Natural killer cell (primary cell): ENCODE data around the gene FAM53B. TPM values are rescaled to one million over a fixed set of nuclear protein-coding genes. Genes with fewer than 3 reads are reported as not detected.

Source experiments
- ATAC-seq, 3 donors: fragments of 150-1000 bp in 2 of 3; fragments of 200-7000 bp in 1 of 3; cut with Tn5 transposase; 1 replicate in 1 of 3; 2 replicates in 2 of 3; pipeline ENCODE4 v1.10.0; 2021; ENCODE audit warnings: mild to moderate bottlenecking in 2 of 3, moderate library complexity in 2 of 3
- DNase-seq, 2 donors: peaks; one replicate each; pipeline versions ENCODE4 v3.0.0 to v3.0.0-alpha.2; 2013 to 2021; ENCODE audit warnings: mixed read lengths in 1 of 2
- H3K27ac ChIP-seq: one replicate; pipeline ENCODE4 v1.5.1; 2013; ENCODE audit warnings: mild to moderate bottlenecking, low read length
- H3K27me3 ChIP-seq: one replicate; pipeline ENCODE4 v1.6.1; 2013; ENCODE audit warnings: low read length; ENCODE audit not compliant: control insufficient read depth, insufficient read depth
- H3K36me3 ChIP-seq: one replicate; pipeline ENCODE4 v1.6.1; 2013; ENCODE audit warnings: low read length; ENCODE audit not compliant: control insufficient read depth, insufficient read depth
- H3K4me1 ChIP-seq: one replicate; pipeline ENCODE4 v1.6.1; 2013; ENCODE audit warnings: low read length; ENCODE audit not compliant: control insufficient read depth, insufficient read depth
- H3K4me3 ChIP-seq: one replicate; pipeline ENCODE4 v1.5.1; 2013; ENCODE audit warnings: low read length
- H3K9me3 ChIP-seq: one replicate; pipeline ENCODE4 v1.6.1; 2013; ENCODE audit warnings: low read length; ENCODE audit not compliant: control insufficient read depth, insufficient read depth
- H3K27ac Mint-ChIP-seq, 2 donors: one replicate each; pipeline ENCODE4 v1.8.0; 2022; ENCODE audit warnings: mild to moderate bottlenecking in 2 of 2, mixed read lengths in 2 of 2, moderate library complexity in 1 of 2
- H3K27me3 Mint-ChIP-seq, 2 donors: one replicate each; pipeline ENCODE4 v1.8.0; 2022; ENCODE audit warnings: low read depth in 2 of 2, mixed read lengths in 2 of 2
- H3K36me3 Mint-ChIP-seq: one replicate; pipeline ENCODE4 v1.8.0; 2022; ENCODE audit warnings: mixed read lengths
- H3K4me1 Mint-ChIP-seq, 2 donors: one replicate each; pipeline ENCODE4 v1.8.0; 2022; ENCODE audit warnings: mixed read lengths in 2 of 2
- H3K4me3 Mint-ChIP-seq: one replicate; pipeline ENCODE4 v1.8.0; 2022; ENCODE audit warnings: mild to moderate bottlenecking, moderate library complexity, mixed read lengths
- H3K9me3 Mint-ChIP-seq, 2 donors: one replicate each; pipeline ENCODE4 v1.8.0; 2022; ENCODE audit warnings: mixed read lengths in 2 of 2
- CTCF ChIP-seq: fragments of 200-600 bp; IDR thresholded peaks from one replicate; pipeline ENCODE4 v1.8.0; 2022; ENCODE audit warnings: antibody characterized with exemption
- WGBS: methylation state at CpG from one replicate; pipeline ENCODE4 v1.1.7; 2013; ENCODE audit warnings: missing lambda C conversion rate; ENCODE audit not compliant: insufficient coverage; 5-methylcytosine and 5-hydroxymethylcytosine counted together
- intact Hi-C: fragments of 100-400 bp; cut with micrococcal nuclease; formaldehyde crosslinking; loops from one replicate; pipeline ENCODE4 v1.14.2; 2022
- total RNA-seq, 4 donors: library from RNA; stranded (reverse); fragments of 120-200 nt in 1 of 4; gene quantifications; one replicate each; pipeline versions ENCODE4 v1.2.3 to v1.2.4, GENCODE V29; 2013 to 2022

FAM53B gene
- total RNA-seq, 3 donors from 2014 or later (not counting 1 experiment from before 2014, with no cell fraction given), result 77.4 to 172 (median 121) TPM

GRCh38 chr10:124656541-124656940 lies 87.6 kb downstream of the FAM53B start:
- H3K9me3 ChIP-seq, result no peaks in the 10 kb centered on the region
- TF ChIP-seq CTCF, result no peak
- Mint-ChIP-seq H3K4me3 (peak overlapping the region; percentile 54), H3K4me1 (peaks cover 54 to 87% of the 10 kb centered on the region in 2 donors), H3K27me3 (no peaks in the 10 kb centered on the region), H3K36me3 (no peaks in the 10 kb centered on the region), H3K27ac (peak overlapping the region; percentile 72 to 99), H3K9me3 (no peaks in the 10 kb centered on the region)
- DNase-seq (no peak), ATAC-seq (no peak)
- intact Hi-C loops, result loop anchor here (2.0 to 10.0 kb wide), 2 partner anchors 16 to 882 kb away; no protein-coding TSS in a partner anchor
- WGBS, result 72% methylated on average over 6 of the region's 6 CpGs
- H3K4me1 ChIP-seq, result peaks cover 96% of the 10 kb centered on the region
- H3K27ac ChIP-seq, result peak overlapping the region; percentile 69
- H3K36me3 ChIP-seq, result peaks cover 11% of the 10 kb centered on the region
- H3K4me3 ChIP-seq, result no peak overlapping the region
- H3K27me3 ChIP-seq, result no peaks in the 10 kb centered on the region

GRCh38 chr10:124656113-124656490 lies 88.1 kb downstream of the FAM53B start:
- H3K4me3 Mint-ChIP-seq, result no peak overlapping the region
- H3K27me3 Mint-ChIP-seq, result no peaks in the 10 kb centered on the region
- Histone ChIP-seq H3K36me3 (peaks cover 9% of the 10 kb centered on the region), H3K9me3 (no peaks in the 10 kb centered on the region), H3K4me1 (peaks cover 96% of the 10 kb centered on the region), H3K27ac (peak overlapping the region; percentile 69), H3K4me3 (no peak overlapping the region), H3K27me3 (no peaks in the 10 kb centered on the region)
- intact Hi-C loops, result loop anchor here (2.0 to 10.0 kb wide), 2 partner anchors 15 to 881 kb away; no protein-coding TSS in a partner anchor
- H3K27ac Mint-ChIP-seq, result peak overlapping the region; percentile 72 to 99
- no peaks in the 10 kb centered on the region for H3K36me3 Mint-ChIP-seq
- no peaks in the 10 kb centered on the region for H3K9me3 Mint-ChIP-seq
- WGBS, result 97% methylated on average over 7 of the region's 7 CpGs
- DNase-seq (no peak), ATAC-seq (no peak)
- peaks cover 50 to 87% of the 10 kb centered on the region in 2 donors for H3K4me1 Mint-ChIP-seq
- TF ChIP-seq CTCF, result no peak

GRCh38 chr10:124655191-124656112 lies 88.7 kb downstream of the FAM53B start:
- H3K36me3 Mint-ChIP-seq, result no peaks in the 10 kb centered on the region
- H3K4me3 ChIP-seq, result no peak overlapping the region
- no peaks in the 10 kb centered on the region for H3K9me3 Mint-ChIP-seq
- peaks cover 96% of the 10 kb centered on the region for H3K4me1 ChIP-seq
- DNase-seq, result no peak
- H3K27ac Mint-ChIP-seq, result peak overlapping the region; percentile 72 to 99
- H3K27me3 ChIP-seq, result no peaks in the 10 kb centered on the region
- H3K27ac ChIP-seq, result peak overlapping the region; percentile 69
- intact Hi-C loops, result loop anchor here (2.0 to 10.0 kb wide), 2 partner anchors 15 to 881 kb away; no protein-coding TSS in a partner anchor
- WGBS, result 90% methylated on average over 13 of the region's 13 CpGs
- no peaks in the 10 kb centered on the region for H3K27me3 Mint-ChIP-seq
- H3K4me3 Mint-ChIP-seq, result no peak overlapping the region
- ATAC-seq, result no peak
- TF ChIP-seq CTCF, result no peak
- H3K4me1 Mint-ChIP-seq, result peaks cover 53 to 87% of the 10 kb centered on the region in 2 donors
- H3K9me3 ChIP-seq, result no peaks in the 10 kb centered on the region
- H3K36me3 ChIP-seq, result peaks cover 9% of the 10 kb centered on the region
